H54 (cell line): ENCODE data around the gene ADAMTSL4.

Source experiments
- DNase-seq: peaks from one replicate; pipeline ENCODE4 v3.0.0; 2011; ENCODE audit warnings: low spot score, mixed read lengths; ENCODE audit not compliant: insufficient read length
- FAIRE-seq: peaks from 3 replicates; lab custom pipeline; 2011; peaks lifted over from hg19 to GRCh38; lab: Jason Lieb, UNC
- POLR2A ChIP-seq: IDR thresholded peaks from 2 replicates; pipeline ENCODE4 v1.6.1; 2011; ENCODE audit warnings: low read depth, mild to moderate bottlenecking, low read length

Gene ADAMTSL4

DNA sequence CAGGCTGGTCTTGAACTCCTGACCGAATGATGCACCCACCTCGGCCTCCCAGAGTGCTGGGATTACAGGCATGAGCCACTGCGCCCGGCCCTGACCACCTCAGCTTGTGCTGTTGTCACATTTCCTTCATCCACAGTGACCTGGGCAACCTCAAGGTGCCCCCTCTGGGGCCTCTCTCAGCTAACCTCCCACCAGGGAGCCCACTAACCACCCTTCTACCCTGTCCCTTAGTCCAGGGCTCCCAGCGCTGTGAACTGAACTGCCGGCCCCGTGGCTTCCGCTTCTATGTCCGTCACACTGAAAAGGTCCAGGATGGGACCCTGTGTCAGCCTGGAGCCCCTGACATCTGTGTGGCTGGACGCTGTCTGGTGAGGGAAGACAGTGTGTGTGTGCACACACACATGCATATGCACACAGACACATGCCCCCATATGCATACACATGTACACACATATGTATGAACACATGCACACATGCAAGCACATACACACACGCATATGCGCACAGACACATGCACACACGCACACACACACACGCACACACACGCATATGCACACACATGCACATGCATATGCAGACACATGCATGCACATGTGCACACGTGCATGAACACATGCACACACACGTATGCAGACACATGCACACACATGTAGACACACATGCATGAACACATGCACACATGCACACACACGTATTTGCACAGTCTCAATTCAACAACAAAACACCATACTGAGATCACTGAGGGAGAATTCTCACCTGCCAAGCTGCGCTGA, 6.2 kb downstream of the ADAMTSL4 start:
- no peak for TF ChIP-seq POLR2A
- FAIRE-seq: no peak

DNA sequence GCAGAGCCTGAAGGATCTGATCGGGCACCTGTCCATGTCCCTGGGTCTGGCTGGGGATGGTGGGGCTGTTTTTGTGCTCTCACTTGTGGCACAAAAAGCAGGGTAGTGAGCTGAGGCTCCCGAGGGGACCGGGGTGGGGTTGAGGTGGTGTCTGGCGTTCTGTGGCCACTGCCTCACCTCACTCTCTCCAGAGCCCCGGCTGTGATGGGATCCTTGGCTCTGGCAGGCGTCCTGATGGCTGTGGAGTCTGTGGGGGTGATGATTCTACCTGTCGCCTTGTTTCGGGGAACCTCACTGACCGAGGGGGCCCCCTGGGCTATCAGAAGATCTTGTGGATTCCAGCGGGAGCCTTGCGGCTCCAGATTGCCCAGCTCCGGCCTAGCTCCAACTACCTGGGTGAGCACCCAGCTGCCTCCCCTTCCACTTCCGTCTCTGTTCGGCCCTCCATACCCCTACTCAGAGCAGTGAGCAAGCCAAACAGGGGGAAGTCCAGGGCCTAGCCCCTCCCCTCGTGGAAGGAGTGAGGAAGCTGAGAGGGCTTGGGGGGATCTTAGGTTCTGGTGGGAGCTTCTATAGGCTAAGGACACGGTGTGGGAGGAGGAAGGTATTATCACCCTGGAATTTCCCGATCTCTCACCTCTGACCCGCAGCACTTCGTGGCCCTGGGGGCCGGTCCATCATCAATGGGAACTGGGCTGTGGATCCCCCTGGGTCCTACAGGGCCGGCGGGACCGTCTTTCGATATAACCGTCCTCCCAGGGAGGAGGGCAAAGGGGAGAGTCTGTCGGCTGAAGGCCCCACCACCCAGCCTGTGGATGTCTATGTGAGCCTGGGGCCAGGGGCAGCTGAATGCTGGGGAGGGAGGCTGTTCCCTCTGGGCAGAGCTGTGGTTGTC, 7.0 kb downstream of the ADAMTSL4 start:
- DNase-seq (no peak), FAIRE-seq (no peak)
- TF ChIP-seq POLR2A: no peak

More for the DNA sequence above, 6.2 kb downstream of the ADAMTSL4 start:
- DNase-seq: no peak

DNA sequence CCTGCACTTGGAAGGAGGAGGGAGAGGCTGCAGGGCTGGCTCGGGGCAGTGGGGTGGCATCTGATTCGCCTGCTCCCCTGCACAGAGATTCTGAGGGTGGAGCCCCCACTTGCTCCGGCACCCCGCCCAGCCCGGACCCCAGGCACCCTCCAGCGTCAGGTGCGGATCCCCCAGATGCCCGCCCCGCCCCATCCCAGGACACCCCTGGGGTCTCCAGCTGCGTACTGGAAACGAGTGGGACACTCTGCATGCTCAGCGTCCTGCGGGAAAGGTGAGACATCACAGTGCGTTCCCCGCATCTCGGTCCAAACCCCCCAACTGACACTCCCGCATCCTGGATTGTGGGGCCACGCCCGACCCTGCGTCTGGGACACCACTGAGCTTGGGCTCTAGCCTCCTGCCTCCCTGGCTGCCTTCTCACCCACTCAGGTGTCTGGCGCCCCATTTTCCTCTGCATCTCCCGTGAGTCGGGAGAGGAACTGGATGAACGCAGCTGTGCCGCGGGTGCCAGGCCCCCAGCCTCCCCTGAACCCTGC, 7.9 kb downstream of the ADAMTSL4 start:
- no peak for TF ChIP-seq POLR2A
- DNase-seq (no peak), FAIRE-seq (no peak)

DNA sequence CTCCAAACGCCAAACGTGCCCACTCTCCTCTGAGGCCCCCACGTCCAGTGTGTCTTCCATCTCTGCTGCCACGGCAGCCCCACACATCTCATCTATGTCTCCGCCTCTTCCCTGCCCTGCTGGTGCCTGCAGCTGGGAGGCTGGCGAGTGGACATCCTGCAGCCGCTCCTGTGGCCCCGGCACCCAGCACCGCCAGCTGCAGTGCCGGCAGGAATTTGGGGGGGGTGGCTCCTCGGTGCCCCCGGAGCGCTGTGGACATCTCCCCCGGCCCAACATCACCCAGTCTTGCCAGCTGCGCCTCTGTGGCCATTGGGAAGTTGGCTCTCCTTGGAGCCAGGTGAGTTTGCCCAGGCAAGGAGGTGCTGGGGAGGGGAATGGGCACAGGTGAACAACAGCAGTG, 8.6 kb downstream of the ADAMTSL4 start:
- no peak for DNase-seq
- no peak for FAIRE-seq
- TF ChIP-seq POLR2A: no peak

DNA sequence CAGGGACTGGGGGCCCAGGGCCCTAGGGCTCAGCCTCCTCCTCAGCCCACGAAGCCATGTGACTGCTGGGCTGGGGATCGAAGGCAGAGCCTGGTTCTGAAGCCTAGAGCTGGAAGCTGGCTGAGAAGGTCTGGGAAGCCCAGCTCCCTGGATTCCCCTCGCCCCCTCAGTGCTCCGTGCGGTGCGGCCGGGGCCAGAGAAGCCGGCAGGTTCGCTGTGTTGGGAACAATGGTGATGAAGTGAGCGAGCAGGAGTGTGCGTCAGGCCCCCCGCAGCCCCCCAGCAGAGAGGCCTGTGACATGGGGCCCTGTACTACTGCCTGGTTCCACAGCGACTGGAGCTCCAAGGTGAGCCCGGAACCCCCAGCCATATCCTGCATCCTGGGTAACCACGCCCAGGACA, 9.1 kb downstream of the ADAMTSL4 start:
- DNase-seq (no peak), FAIRE-seq (no peak)
- TF ChIP-seq POLR2A: no peak

DNA sequence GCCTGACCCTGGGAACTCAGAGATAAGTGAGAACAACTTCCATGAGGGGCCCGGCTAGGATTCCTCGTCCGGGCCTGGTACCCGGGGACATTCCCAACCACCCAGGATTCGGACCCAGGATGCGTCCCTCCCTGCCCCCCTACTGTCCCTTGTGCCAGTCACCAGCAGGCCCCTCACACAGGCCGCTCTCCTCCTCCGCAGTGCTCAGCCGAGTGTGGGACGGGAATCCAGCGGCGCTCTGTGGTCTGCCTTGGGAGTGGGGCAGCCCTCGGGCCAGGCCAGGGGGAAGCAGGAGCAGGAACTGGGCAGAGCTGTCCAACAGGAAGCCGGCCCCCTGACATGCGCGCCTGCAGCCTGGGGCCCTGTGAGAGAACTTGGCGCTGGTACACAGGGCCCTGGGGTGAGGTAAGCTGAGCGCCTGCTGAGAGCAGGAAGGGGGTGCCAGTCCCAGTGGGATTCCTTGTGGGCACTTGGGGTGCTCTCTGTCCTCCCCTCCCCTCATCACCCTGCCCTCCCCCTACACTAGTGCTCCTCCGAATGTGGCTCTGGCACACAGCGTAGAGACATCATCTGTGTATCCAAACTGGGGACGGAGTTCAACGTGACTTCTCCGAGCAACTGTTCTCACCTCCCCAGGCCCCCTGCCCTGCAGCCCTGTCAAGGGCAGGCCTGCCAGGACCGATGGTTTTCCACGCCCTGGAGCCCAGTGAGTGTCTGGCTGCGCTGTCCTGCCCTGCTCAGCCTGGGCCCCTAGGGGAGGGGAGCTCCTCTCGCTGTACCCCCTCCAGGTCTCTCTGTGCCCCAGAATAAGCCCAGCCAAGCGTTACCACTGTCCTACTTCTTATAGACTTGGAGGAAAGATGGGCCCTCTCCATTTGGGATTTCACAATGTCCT, 9.8 kb downstream of the ADAMTSL4 start:
- FAIRE-seq: no peak
- no peak for TF ChIP-seq POLR2A

DNA sequence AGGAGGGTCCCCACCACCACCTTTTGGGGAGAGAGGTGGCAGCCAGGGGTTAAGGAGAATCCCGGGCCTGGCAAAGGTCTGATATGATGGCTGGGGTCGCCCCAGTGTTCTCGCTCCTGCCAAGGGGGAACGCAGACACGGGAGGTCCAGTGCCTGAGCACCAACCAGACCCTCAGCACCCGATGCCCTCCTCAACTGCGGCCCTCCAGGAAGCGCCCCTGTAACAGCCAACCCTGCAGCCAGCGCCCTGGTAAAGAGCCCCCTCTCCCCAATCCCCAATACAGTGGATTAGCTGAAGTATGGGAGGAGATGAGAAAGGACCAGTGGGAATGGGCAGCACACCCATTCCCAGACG, 10.4 kb downstream of the ADAMTSL4 start:
- FAIRE-seq (no peak), DNase-seq (no peak)
- no peak for TF ChIP-seq POLR2A

More for the DNA sequence above, 9.8 kb downstream of the ADAMTSL4 start:
- no peak for DNase-seq

DNA sequence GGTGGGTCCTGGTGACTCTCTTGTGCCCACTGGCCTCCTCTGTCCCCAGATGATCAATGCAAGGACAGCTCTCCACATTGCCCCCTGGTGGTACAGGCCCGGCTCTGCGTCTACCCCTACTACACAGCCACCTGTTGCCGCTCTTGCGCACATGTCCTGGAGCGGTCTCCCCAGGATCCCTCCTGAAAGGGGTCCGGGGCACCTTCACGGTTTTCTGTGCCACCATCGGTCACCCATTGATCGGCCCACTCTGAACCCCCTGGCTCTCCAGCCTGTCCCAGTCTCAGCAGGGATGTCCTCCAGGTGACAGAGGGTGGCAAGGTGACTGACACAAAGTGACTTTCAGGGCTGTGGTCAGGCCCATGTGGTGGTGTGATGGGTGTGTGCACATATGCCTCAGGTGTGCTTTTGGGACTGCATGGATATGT, 10.8 kb downstream of the ADAMTSL4 start:
- TF ChIP-seq POLR2A: no peak
- peak; percentile 55 for DNase-seq
- no peak for FAIRE-seq

DNA sequence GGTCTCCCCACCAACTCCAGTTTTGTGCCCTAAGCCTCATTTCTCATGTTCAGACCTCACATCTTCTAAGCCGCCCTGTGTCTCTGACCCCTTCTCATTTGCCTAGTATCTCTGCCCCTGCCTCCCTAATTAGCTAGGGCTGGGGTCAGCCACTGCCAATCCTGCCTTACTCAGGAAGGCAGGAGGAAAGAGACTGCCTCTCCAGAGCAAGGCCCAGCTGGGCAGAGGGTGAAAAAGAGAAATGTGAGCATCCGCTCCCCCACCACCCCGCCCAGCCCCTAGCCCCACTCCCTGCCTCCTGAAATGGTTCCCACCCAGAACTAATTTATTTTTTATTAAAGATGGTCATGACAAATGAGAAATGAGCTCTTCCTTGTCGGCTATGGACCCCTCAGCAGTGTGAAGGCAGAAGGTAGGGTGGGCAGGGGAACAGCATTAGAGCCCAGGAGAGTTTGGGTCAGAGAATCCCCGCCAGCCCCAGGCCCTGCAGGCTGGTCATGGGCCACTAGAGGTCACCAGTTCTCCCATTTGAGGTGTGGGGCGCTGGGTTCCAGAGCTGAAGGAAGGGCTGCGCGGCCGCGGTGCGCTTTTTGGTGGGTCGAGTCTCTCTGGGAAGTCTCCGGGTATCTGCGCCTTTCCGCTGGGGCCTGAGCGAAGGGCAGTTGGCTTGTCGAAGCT, 11.5 kb downstream of the ADAMTSL4 start:
- FAIRE-seq: no peak
- TF ChIP-seq POLR2A: no peak
- DNase-seq: peak; percentile 71

DNA sequence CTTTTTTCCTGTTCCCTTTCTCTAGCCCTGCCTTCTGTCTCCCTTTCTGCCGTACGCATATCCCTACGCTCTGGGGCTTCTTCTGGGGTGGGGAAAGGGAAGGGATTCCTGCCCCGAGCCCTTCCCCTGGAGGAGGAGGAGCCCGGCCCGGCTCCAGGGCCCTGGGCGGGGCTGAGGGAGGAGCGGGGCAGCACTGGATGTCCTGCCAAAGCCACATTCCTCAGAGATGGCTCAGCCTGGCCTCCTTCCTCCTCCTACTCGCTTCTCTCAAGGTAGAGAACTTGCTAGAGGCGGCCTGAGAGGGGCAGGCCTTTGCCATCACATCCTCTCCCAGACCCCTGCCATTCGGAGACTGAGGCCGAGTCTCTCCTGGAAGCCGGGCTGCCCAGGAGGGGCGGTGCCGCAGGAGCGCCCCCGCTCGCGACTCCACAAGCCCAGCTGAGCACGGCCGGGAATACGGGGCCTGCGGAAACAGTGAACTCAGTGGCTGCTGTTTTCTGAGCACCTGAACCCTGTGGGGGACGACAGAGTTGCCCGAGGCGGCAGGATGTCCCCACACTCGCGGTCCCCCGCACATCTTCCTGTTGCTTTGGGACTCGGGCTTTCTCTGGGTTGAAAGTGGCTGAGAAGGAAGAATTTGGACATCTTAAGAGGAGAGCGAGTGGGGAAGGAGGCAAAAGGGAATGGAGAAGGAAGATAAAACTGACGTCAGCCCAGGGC, 12.2 kb downstream of the ADAMTSL4 start:
- DNase-seq (peak; percentile 87), FAIRE-seq (no peak)
- TF ChIP-seq POLR2A: peak; percentile 65

DNA sequence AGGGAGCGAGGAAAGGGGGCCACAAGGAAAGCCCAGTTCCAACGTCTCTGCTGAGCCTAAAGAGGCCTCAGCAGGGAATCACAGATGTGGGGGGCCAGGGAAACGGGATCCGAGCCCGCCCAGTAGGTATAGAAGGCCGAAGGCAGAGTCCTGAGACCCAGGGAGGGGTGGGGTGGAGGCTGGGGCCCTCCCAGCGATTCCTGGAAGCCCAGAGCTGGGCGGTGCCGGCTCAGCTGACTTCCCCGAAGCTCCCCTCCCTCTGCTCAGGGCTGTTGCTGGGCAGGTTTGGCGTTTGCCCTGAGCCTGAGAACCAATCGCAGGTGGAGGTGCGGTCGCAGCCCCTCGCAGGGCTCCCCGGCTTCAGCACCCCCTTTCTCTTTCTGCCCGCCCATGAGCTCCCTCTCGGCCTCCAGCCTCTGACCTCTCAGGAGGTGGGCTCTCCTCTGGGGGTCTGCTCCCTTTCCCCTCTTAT, 12.8 kb downstream of the ADAMTSL4 start:
- DNase-seq (peak; percentile 74), FAIRE-seq (no peak)
- TF ChIP-seq POLR2A: no peak; the same call in 1 of the 2 replicates

DNA sequence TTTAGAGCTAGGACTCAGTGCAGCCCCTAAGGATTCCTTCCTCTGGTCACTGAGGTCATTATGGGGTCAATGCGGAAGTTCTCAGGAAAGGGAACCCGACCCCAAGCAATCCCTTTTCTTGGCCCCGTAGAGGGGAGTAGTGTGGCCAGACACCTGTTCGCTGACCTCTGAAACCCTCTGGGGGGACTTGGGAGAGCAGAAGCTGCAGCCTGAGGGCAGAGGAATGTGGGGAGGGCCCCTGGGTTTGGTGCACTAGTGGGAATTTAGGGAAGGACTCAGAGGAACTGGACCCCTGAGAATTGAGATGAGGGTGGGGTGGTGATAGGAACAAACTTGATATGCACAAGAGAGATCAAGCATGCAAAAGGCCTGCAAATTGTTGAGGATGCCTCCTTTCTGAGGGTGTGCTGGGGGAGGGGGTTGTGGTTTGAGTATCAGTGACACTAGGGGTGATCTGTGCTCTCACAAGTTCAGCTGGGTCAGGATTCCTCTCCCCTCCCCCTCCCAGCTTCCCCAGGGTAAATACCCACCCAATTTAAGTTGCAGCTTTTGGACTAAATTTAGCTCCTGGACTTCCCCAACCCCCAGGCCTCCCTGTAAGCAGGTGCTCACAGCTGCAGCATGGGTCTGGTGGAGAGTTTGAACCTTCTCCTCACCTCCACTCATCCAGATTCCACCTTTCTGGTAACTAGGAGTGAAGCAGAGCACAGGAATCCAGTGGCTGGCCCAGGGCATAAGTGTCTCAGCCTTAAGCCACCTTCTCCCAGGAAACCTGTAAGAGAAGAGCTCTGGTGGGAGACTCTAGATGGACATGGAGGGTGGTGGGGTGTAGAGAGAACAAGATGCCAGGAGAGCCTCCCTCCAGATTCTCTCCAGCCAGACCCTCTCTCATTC, 13.5 kb downstream of the ADAMTSL4 start:
- FAIRE-seq (no peak), DNase-seq (no peak)
- TF ChIP-seq POLR2A: no peak
